Peyer's patch (tissue), 4 donors: ENCODE measurements around the gene RNF13.

Experiments
- POLR2A ChIP-seq, 2 donors: fragments of 450-650 bp; IDR thresholded peaks; one replicate each; pipeline ENCODE4 v1.5.1; 2017; ENCODE audit warnings: antibody characterized with exemption in 2 of 2, mild to moderate bottlenecking in 2 of 2, moderate library complexity in 2 of 2
- TF ChIP-seq, protein P1 (sequence below), 6 experiments: fragments of 450-650 bp in 4 of 6; fragments of 200-600 bp in 2 of 6; sonication (generic) in 1 of 6; IDR thresholded peaks; one replicate each; pipeline ENCODE4 v1.5.1; 2017 to 2019; ENCODE audit warnings: antibody characterized with exemption in 6 of 6, mild to moderate bottlenecking in 3 of 6, moderate library complexity in 1 of 6

- TF ChIP-seq, protein P1, sequence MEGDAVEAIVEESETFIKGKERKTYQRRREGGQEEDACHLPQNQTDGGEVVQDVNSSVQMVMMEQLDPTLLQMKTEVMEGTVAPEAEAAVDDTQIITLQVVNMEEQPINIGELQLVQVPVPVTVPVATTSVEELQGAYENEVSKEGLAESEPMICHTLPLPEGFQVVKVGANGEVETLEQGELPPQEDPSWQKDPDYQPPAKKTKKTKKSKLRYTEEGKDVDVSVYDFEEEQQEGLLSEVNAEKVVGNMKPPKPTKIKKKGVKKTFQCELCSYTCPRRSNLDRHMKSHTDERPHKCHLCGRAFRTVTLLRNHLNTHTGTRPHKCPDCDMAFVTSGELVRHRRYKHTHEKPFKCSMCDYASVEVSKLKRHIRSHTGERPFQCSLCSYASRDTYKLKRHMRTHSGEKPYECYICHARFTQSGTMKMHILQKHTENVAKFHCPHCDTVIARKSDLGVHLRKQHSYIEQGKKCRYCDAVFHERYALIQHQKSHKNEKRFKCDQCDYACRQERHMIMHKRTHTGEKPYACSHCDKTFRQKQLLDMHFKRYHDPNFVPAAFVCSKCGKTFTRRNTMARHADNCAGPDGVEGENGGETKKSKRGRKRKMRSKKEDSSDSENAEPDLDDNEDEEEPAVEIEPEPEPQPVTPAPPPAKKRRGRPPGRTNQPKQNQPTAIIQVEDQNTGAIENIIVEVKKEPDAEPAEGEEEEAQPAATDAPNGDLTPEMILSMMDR (IDR thresholded peaks at IDR 0.05) = no peak
- TF ChIP-seq POLR2A (IDR thresholded peaks at IDR 0.05) = no peak
Measured at GRCh38 chr3:149968216-149968615, 155.2 kb downstream of the RNF13 start.
